K562 (cell line): ENCODE results near the gene SCIN. TPM values are rescaled to one million over a fixed set of nuclear protein-coding genes. Genes with fewer than 3 reads are reported as not detected.

Source experiments
- ESRRA ChIP-seq: fragments of 450-650 bp; IDR thresholded peaks from 2 replicates; pipeline ENCODE4 v1.6.1; 2014; ENCODE audit warnings: low read depth, mild to moderate bottlenecking, moderate library complexity, borderline replicate concordance
- PHF21A ChIP-seq: fragments of 450-650 bp; IDR thresholded peaks from 2 replicates; pipeline ENCODE4 v1.6.1; 2017; ENCODE audit warnings: low read depth, borderline replicate concordance
- SMARCC2 ChIP-seq: fragments of 450-650 bp; IDR thresholded peaks from 2 replicates; pipeline ENCODE4 v1.6.1; 2017; ENCODE audit warnings: antibody characterized with exemption, moderate library complexity, mild to moderate bottlenecking, low read depth
- SNIP1 ChIP-seq: fragments of 450-650 bp; IDR thresholded peaks from 2 replicates; pipeline ENCODE4 v1.7.1; 2017; ENCODE audit warnings: low read depth, mild to moderate bottlenecking
- TAF1 ChIP-seq: IDR thresholded peaks from 2 replicates; pipeline ENCODE4 v1.6.1; 2011; ENCODE audit warnings: mild to moderate bottlenecking, low read length, moderate library complexity; ENCODE audit not compliant: insufficient read depth, control insufficient read depth, severe bottlenecking; ENCODE audit errors: extremely low read depth
- TAF9B ChIP-seq: fragments of 450-650 bp; IDR thresholded peaks from 2 replicates; pipeline ENCODE4 v1.6.1; 2018; ENCODE audit warnings: mild to moderate bottlenecking; ENCODE audit not compliant: partially characterized antibody
- TCFL5 ChIP-seq: fragments of 250-450 bp; sonication (Bioruptor Pico); conservative IDR thresholded peaks from 2 replicates; pipeline ENCODE4 v1.6.1; 2021; ENCODE audit warnings: mild to moderate bottlenecking, moderate library complexity, matching md5 sums
- TGIF2 ChIP-seq: sonication (generic); formaldehyde crosslinking; IDR thresholded peaks from 2 replicates; pipeline ENCODE4 v1.8.1; 2022; ENCODE audit warnings: mild to moderate bottlenecking, missing genetic modification reagents, moderate library complexity
- polyA plus RNA-seq, 8 experiments: library from polyadenylated mRNA; depleted of rRNA in 4 of 8; stranded (reverse) in 5 of 8; unstranded in 3 of 8; fragments of >200 nt; fragmentation: Nextera tagmentation in 2 of 8; fragmentation: Illumina TruSeq in 1 of 8; extraction: Ambion mirVana in 2 of 8; extraction: Trizol in 1 of 8; gene quantifications; 2 replicates each; pipeline versions ENCODE4 v1.2.1 to v1.2.3, GENCODE V29; 2011 to 2014; ENCODE audit warnings: inconsistent platforms in 1 of 8, missing spikeins in 1 of 8
- total RNA-seq, 7 experiments: library from RNA; depleted of rRNA in 6 of 7; stranded (reverse); fragments of >200 nt in 6 of 7; fragmentation: Illumina TruSeq in 2 of 7; extraction: Trizol in 2 of 7; gene quantifications; 2 replicates each; pipeline versions ENCODE4 v1.2.1 to v1.2.3, GENCODE V29; 2011 to 2021; ENCODE audit warnings: low replicate concordance in 1 of 7
- TF ChIP-seq, protein P1 (sequence below), 2 experiments: fragments of 450-650 bp; IDR thresholded peaks; 2 replicates each; pipeline ENCODE4 v1.6.1; 2016; ENCODE audit warnings: mild to moderate bottlenecking in 2 of 2, borderline replicate concordance in 1 of 2, low read depth in 1 of 2, moderate library complexity in 1 of 2
- TF ChIP-seq, protein P2 (sequence below): fragments of 250-450 bp; sonication (Bioruptor Pico); IDR thresholded peaks from 2 replicates; pipeline ENCODE4 v1.4.0; 2020; ENCODE audit warnings: mild to moderate bottlenecking, moderate library complexity, borderline replicate concordance
- TF ChIP-seq, protein P3 (sequence below): fragments of 450-650 bp; IDR thresholded peaks from 2 replicates; pipeline ENCODE4 v1.6.1; 2018; ENCODE audit not compliant: partially characterized antibody

SCIN gene
- total and polyA plus RNA-seq, 9 of the 15 experiments (the other 6 are each of a cell fraction or from before 2014, with no cell fraction given), result 0.67 to 18.2 (median 10.6) TPM

DNA sequence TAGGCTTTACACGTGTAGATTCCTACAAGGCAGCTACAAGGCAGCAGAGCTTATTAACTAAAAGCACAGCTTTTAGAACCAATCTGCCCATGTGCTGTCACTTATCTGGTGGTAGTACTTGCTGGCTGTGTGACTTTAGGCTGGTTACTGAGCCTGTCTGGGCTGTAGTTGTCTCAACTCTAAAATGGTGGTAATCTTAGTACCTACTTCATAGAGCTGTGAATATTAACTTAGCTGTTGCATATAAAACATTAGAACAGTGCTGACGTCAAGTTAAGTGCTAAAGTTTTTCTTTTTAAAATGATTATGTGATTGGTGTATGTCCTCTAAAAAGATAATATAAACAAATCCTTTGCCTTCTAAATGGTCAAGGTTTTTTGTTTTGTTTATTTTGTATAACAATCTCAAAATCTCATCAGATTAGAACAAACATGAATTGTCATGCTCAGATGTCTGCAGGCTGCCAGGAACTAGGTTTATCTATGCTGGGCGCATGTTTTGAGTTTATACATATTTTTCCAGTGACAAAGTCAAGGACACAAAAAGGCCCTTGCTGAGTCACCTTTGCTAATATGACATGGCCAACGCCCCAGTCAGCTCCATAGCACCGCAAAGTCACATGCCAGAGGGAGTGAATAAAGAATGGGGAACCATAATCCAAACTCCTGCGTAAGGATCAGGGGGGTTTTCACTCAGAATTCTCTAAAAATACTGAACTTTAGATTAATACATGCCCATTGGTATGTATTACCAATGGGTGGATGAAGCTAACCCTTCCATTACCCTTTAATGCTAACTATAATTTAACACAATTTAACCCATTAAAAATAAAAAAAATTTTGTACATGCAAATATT, 77.1 kb downstream of the SCIN start (continued):
- TF ChIP-seq, protein P1, sequence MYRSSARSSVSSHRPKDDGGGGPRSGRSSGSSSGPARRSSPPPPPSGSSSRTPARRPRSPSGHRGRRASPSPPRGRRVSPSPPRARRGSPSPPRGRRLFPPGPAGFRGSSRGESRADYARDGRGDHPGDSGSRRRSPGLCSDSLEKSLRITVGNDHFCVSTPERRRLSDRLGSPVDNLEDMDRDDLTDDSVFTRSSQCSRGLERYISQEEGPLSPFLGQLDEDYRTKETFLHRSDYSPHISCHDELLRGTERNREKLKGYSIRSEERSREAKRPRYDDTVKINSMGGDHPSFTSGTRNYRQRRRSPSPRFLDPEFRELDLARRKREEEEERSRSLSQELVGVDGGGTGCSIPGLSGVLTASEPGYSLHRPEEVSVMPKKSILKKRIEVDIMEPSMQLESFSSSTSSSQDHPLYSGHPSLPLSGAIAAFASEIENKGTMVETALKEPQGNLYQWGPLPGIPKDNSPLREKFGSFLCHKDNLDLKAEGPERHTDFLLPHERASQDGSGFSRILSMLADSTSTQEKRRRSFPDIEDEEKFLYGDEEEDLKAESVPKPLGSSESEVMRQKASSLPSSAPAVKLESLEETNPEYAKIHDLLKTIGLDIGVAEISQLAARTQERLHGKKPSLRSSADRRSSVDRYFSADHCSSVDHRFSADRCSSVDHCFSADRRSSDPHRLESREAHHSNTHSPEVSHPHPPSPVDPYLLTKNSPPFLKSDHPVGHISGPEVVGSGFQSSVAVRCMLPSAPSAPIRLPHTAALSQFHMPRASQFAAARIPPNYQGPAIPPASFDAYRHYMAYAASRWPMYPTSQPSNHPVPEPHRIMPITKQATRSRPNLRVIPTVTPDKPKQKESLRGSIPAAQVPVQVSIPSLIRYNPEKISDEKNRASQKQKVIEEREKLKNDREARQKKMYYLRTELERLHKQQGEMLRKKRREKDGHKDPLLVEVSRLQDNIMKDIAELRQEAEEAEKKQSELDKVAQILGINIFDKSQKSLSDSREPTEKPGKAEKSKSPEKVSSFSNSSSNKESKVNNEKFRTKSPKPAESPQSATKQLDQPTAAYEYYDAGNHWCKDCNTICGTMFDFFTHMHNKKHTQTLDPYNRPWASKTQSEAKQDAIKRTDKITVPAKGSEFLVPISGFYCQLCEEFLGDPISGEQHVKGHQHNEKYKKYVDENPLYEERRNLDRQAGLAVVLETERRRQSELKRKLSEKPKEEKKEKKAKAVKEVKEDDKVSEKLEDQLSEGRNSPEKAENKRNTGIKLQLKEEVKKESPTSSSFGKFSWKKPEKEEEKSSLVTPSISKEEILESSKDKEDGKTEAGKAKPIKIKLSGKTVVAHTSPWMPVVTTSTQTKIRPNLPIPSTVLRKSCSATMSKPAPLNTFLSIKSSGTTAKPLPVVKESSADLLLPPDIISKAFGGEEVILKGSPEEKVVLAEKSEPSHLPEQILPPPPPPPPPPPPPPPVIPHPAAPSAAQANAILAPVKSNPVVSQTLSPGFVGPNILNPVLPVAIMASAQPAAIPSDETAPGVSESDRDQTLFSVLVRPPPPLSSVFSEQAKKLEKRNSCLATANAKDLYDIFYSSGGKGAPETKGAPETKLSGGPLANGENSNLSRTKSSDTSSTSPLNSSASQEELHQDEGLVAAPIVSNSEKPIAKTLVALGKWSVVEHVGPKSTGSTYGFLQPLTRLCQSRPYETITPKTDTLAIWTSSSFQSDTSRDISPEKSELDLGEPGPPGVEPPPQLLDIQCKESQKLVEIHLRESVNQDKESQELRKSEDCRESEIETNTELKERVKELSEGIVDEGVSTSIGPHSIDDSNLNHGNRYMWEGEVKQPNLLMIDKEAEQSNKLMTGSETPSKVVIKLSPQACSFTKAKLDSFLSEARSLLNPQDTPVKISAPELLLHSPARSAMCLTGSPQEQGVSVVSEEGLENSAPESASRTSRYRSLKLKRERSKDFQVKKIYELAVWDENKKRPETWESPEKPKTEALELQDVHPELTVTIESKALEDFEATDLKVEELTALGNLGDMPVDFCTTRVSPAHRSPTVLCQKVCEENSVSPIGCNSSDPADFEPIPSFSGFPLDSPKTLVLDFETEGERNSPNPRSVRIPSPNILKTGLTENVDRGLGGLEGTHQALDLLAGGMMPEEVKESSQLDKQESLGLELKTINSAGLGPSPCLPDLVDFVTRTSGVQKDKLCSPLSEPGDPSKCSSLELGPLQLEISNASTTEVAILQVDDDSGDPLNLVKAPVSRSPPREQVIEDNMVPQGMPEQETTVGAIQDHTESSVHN (IDR thresholded peaks at IDR 0.05; ENCODE audit: borderline replicate concordance in 1 of 2, low read depth in 1 of 2), result peak in 1 of 2 experiments; percentile 92; a peak in 2 of 4 replicates
- TF ChIP-seq ESRRA (peak; percentile 98), TGIF2 (CRISPR knock-in tag) (no peak), SMARCC2 (peak; percentile 90), TAF9B (peak; percentile 75), SNIP1 (no peak), TCFL5 (CRISPR knock-in tag) (no peak), PHF21A (no peak), TAF1 (peak; percentile 19)
- TF ChIP-seq, protein P2, sequence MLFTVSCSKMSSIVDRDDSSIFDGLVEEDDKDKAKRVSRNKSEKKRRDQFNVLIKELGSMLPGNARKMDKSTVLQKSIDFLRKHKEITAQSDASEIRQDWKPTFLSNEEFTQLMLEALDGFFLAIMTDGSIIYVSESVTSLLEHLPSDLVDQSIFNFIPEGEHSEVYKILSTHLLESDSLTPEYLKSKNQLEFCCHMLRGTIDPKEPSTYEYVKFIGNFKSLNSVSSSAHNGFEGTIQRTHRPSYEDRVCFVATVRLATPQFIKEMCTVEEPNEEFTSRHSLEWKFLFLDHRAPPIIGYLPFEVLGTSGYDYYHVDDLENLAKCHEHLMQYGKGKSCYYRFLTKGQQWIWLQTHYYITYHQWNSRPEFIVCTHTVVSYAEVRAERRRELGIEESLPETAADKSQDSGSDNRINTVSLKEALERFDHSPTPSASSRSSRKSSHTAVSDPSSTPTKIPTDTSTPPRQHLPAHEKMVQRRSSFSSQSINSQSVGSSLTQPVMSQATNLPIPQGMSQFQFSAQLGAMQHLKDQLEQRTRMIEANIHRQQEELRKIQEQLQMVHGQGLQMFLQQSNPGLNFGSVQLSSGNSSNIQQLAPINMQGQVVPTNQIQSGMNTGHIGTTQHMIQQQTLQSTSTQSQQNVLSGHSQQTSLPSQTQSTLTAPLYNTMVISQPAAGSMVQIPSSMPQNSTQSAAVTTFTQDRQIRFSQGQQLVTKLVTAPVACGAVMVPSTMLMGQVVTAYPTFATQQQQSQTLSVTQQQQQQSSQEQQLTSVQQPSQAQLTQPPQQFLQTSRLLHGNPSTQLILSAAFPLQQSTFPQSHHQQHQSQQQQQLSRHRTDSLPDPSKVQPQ (CRISPR knock-in tag), result no peak
- TF ChIP-seq, protein P3, sequence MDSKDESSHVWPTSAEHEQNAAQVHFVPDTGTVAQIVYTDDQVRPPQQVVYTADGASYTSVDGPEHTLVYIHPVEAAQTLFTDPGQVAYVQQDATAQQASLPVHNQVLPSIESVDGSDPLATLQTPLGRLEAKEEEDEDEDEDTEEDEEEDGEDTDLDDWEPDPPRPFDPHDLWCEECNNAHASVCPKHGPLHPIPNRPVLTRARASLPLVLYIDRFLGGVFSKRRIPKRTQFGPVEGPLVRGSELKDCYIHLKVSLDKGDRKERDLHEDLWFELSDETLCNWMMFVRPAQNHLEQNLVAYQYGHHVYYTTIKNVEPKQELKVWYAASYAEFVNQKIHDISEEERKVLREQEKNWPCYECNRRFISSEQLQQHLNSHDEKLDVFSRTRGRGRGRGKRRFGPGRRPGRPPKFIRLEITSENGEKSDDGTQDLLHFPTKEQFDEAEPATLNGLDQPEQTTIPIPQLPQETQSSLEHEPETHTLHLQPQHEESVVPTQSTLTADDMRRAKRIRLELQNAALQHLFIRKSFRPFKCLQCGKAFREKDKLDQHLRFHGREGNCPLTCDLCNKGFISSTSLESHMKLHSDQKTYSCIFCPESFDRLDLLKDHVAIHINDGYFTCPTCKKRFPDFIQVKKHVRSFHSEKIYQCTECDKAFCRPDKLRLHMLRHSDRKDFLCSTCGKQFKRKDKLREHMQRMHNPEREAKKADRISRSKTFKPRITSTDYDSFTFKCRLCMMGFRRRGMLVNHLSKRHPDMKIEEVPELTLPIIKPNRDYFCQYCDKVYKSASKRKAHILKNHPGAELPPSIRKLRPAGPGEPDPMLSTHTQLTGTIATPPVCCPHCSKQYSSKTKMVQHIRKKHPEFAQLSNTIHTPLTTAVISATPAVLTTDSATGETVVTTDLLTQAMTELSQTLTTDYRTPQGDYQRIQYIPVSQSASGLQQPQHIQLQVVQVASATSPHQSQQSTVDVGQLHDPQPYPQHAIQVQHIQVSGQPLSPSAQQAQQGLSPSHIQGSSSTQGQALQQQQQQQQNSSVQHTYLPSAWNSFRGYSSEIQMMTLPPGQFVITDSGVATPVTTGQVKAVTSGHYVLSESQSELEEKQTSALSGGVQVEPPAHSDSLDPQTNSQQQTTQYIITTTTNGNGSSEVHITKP, result no peak
